ENCODE results near the gene TNNC2.

GRCh38 chr20:45814314-45814713, 12.8 kb downstream of the TNNC2 start:
- TF ChIP-seq, protein P1, sequence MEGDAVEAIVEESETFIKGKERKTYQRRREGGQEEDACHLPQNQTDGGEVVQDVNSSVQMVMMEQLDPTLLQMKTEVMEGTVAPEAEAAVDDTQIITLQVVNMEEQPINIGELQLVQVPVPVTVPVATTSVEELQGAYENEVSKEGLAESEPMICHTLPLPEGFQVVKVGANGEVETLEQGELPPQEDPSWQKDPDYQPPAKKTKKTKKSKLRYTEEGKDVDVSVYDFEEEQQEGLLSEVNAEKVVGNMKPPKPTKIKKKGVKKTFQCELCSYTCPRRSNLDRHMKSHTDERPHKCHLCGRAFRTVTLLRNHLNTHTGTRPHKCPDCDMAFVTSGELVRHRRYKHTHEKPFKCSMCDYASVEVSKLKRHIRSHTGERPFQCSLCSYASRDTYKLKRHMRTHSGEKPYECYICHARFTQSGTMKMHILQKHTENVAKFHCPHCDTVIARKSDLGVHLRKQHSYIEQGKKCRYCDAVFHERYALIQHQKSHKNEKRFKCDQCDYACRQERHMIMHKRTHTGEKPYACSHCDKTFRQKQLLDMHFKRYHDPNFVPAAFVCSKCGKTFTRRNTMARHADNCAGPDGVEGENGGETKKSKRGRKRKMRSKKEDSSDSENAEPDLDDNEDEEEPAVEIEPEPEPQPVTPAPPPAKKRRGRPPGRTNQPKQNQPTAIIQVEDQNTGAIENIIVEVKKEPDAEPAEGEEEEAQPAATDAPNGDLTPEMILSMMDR (IDR thresholded peaks at IDR 0.05), result no peak
- no peak for TF ChIP-seq EZH2 (IDR thresholded peaks at IDR 0.05; ENCODE audit: borderline replicate concordance, insufficient read depth, low read depth, low read length, poor library complexity, severe bottlenecking)

All from B cell (primary cell).